ENCODE measurements around the gene PRDM15.

The PRDM15 gene

GRCh38 chr21:41861987-41862386, 17.2 kb downstream of the PRDM15 start:
- no peak for DNase-seq

- no peak for DNase-seq
Observed at GRCh38 chr21:41861255-41861654, 17.9 kb downstream of the PRDM15 start.

GRCh38 chr21:41859297-41859980, 19.7 kb downstream of the PRDM15 start:
- no peak for DNase-seq

DNA sequence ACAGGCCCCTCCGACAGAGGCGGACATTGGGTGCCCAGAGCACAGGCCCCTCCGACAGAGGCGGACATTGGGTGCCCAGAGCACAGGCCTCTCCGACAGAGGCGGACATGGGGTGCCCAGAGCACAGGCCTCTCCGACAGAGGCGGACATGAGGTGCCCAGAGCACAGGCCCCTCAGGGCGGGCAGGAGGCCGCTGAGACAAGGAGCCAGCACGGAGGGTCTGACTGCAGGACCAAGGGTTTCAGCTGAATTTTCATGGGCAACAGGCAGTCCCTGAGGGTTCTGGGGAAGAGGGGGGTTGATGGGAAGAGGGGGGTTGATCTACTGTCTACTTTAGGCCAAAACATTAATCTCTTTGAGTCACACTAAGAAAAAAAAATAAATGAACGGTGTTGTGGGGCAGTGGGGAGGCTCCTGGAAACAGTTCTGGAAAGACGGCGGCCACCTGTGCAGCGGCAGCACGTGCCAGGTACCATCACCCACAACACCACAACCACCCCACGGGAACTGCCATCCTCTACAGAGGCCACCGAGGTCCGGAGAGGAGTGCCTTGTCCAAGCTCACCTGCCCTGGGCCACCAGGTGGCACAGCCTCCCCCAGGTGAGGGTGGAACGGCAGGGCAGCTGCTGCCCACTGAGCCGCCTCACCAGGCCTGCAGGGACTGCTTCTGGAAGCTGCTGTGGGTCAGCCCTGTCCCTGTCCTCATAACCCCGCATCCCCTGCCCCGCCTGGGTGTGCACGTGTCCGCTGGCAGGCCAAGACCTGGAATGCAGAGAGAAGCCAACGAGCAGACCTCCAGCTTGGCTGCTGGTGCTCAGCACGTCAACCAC, 20.5 kb downstream of the PRDM15 start:
- DNase-seq, result no peak

GRCh38 chr21:41857771-41858300, 21.3 kb downstream of the PRDM15 start:
- no peak for DNase-seq

- DNase-seq, result no peak
Observed at GRCh38 chr21:41856572-41856971, 22.6 kb downstream of the PRDM15 start.

DNA sequence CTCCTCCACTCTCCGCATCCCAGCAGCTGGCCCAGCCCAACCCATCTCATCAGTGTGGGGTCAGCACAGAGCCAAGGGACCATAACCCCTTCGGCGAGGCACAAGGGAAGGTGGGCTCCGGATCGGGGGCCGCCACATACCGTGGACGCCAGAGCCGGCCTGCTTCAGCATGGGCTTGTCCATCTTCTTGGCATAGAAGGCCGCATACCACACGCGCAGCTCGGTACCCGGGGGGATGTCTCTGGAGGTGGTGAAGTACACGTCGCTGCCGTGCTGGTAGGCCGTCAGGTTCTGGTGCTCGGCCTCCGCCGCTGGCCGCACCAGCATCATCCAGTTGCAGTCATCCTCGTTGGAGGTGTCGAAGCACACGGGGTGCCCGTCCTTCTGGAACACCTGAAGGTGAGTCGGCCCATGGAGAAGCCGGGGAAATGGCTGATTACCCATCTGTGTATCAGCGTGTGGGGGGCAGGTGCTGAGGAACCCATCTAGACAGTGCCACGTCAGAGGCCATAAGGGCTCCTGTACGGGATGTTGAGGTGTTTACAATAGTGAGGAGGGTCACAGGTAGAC, 24.6 kb downstream of the PRDM15 start:
- no peak for DNase-seq

- no peak for DNase-seq
Observed at GRCh38 chr21:41852929-41853320, 26.2 kb downstream of the PRDM15 start.

GRCh38 chr21:41852151-41852928, 26.8 kb downstream of the PRDM15 start:
- DNase-seq, result no peak

DNA sequence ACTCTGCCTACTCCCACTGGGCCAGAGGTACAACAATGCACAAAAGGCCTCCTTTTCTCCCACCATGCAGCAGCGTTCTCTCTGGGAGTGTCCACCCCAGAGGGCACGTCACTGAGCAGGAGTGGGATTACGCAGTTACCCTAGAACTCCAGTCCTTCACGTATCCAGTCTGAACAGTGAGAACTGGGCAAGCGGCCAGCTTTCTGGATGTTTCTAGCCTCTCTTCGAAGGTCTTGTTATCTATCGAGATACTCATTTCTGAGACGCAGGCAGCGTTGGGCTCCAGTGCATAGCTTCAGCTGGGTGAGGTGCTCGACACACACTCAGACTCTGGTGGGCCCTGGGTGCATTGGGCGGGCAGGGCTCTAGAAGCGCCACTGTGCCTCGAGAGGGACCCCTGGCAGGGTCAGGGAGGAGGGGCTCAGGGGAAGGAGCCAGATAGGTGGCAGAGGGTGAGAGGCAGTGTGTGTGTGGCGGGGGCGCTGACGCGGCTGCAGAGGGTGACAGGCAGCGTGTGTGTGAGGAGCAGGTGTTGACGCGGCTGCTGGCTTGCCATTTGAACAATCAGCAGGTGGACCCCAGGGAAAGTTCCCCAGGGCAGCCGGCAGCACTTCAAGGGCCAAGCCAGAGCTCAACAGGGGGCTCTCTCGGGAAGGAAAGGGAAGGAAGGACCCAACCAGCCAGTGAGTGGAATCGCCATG, 27.9 kb downstream of the PRDM15 start:
- DNase-seq, result no peak

GRCh38 chr21:41850085-41850484, 29.1 kb downstream of the PRDM15 start:
- DNase-seq, result no peak

DNA sequence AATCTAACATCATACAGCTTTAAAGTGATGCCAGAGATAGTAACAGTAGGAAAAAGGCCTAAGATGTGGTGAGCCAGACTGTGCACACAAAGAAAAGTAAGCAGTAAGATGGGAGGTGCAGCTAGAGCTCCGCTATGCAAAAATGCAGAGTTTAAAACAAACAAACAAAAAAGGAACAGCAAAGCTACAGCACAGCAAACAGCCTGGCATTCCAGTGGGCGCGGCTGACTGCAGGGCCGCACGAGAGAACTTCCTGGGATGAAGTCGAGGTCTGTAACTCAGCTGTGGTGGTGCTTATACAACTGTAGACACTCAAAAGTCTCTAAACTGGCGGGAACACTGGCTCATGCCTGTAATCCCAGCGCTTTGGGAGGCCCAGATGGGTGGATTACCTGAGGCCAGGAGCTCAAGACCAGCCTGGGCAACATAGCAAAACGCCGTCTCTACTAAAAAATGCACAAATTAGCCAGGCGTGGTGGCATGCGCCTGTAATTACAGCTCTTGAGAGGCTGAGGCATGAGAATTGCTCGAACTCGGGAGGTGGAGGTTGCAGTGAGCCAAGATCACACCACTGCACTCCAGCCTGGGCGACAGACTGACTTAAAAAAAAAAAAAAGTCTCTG, 30.1 kb downstream of the PRDM15 start:
- no peak for DNase-seq

DNA sequence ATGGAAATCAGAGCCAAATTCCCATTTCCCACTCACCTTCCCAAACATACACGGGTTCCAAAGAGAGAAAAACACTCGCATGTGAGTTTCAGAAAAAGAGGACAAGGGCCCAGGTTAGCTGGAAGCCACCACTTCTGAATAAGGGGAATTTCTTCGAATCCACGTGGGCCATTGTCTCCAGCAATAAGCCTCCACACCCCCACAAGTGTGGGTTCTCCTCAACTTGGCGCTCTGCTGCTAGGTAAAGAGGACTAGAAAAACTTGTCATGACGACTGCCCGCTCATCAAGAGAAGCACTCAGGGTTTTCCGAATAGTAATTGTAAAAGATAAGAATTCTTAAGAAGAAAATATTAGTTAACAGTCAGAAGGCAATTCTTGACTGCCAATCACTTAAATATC, 30.6 kb downstream of the PRDM15 start:
- DNase-seq, result no peak

GRCh38 chr21:41847066-41847804, 31.9 kb downstream of the PRDM15 start:
- no peak for DNase-seq

DNA sequence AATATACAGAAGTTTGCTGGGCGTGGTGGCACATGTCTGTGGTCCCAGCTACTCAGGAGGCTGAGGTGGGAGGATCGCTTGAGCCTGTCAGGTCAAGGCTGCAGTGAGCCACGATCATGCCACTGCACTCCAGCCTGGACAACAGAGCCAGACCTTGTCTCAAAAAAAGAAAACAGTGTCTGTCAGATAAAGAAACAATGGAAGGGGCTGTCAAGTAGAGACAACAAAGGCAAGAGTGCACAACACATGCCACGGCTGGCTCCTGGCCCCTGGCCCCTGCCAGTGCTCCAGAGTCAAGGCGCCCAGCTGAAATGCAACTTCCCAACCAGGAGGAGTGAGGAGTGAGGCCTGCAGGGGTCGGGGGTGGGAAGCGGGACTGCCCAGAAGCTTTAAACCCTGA, 32.6 kb downstream of the PRDM15 start:
- DNase-seq, result no peak

- no peak for DNase-seq
Observed at GRCh38 chr21:41846033-41846317, 33.2 kb downstream of the PRDM15 start.

DNA sequence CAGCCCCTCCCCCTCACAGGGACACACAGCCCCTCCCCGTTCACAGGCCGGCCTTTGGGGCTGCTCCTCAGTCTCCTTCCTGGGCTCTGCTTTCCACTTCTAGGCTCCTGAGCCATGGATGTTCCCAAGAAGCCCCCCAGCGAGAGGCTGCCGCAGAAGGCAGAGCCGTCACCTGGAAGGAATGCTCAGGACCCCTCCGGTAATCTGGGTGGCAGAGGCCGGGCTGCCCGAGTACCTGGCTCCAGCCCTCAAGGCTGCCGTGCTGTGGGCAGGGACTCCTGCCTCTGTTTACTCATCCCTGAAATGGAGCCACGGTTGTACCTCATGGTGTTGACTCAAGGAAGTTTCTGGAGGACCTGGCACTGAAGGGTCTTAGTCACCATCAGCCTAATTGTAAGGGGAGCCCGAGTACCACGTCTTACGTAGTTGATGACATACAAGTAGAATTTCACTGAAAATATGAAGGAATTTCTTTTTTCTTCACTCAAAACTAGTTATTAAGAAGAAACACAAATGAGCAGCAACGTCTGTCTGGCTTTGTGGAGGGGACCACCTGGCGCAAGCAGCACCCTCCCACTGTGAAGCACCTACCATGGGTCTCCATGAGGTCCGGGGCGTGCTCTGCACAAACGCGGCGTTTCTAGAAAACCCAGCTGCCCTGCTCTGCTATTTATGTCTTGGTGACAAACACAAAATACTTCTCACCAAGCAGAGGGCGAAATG, 33.7 kb downstream of the PRDM15 start:
- DNase-seq, result no peak

DNA sequence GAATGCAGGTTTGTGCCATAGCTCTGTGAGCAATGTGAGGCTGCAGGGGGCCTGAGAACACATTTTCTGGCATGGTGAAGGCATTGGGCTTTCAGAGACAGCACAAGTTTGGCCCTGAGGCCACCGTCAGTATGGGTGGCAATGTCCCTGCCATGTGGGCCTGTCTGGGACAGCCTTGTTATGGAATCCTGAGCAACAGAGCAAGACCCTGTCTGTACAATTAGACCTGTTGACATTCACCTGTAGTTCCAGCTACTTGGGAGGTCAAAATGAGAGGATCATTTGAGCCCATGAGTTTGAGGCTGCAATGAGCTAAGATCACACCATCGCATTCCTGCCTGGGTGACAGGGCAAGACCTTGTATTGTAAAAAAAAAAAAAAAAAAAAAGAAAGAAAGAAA, 35.6 kb downstream of the PRDM15 start:
- no peak for DNase-seq

- DNase-seq, result no peak
Observed at GRCh38 chr21:41840880-41841279, 38.3 kb downstream of the PRDM15 start.

DNA sequence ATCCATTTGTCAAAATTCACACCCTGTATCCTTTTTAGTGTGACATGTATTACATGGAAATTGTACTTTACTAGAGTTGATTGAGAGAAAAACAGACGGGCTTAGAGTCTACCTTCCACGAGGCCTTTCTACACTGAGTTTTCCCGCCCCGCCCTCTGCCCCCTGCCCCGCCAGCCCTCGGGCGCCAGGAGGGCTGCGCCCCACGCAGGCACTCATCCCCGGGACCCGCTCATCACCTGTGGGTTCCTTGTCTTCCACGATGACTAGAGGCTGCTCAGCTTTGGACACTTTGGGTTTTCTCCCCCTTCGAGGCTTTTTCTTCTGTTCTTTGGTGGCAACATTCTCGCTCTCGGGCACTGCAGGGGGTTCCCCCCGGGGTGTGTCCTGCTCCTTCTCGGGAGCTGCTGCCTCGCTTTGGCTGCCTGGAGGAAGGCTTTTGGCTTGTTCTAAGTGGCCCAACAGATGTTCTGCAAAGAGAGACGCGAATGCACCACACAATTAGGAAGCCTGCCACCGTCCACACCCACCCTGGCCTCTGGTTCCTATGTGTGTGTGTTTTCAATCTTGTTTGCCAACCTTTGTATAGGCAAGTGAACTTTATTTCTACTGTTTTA, 39.6 kb downstream of the PRDM15 start:
- DNase-seq, result no peak
